ENCODE measurements around the gene FAM25G. TPM values are rescaled to one million over a fixed set of nuclear protein-coding genes. Genes with fewer than 3 reads are reported as not detected.
A peak's percentile ranks its signal among the peaks of the same experiment; 100 is the strongest.
"Not testable (repeated sequence)": the region's sequence is repeated elsewhere in the genome, so short reads cannot be mapped to it uniquely, and the experiment has no call there.

The FAM25G gene
- total RNA-seq, 4 donors from 2014 or later, result 26.2 to 41.8 (median 35.9) TPM

DNA sequence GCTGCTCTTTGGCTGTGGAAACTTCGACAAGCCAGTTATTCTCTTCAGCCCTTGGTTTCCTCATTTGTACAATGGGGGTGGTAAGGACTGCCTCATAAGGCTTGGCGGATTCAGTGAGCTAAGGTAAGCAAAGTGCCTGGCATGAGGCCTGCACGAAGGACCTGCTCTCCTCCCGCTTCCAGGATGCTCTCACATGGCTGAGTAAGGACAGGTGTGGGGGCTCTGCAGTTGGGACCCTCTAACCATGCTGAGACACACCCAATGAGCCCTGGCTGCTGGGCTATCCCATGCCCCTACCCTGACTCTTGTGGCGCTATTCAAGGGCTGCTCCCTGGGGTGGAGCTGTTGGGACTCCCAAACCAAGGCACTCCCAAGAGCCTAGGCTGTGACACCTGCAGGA, 16.4 kb downstream of the FAM25G start:
- not testable (repeated sequence) for DNase-seq (ENCODE audit: low spot score in 2 of 2); H3K4me1 ChIP-seq; H3K4me3 ChIP-seq; H3K27me3 ChIP-seq; H3K27ac ChIP-seq; H3K36me3 ChIP-seq; H3K9me3 ChIP-seq
- WGBS, result no CpG with 5 or more reads among the region's 5 CpGs

DNA sequence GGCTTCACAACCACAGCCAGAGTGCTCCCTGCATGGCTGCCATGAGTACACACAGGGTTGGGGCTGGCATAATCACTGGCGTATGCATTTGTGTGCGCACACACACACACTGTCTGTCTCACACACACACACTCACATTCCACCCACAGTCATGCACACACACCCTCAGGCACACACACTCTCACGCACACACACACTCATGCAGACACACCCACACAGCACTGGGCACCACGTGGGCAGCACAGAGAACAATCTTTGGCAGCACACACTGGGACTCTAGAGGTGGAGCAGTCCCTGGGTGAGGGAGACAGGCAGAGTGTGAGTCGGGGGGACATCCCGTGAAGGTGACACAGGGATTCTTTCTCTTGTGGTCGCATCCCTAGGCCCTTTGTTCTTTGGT, 18.0 kb downstream of the FAM25G start:
- H3K4me1 ChIP-seq, H3K36me3 ChIP-seq: not testable (repeated sequence)
- no CpG with 5 or more reads among the region's 7 CpGs for WGBS

DNA sequence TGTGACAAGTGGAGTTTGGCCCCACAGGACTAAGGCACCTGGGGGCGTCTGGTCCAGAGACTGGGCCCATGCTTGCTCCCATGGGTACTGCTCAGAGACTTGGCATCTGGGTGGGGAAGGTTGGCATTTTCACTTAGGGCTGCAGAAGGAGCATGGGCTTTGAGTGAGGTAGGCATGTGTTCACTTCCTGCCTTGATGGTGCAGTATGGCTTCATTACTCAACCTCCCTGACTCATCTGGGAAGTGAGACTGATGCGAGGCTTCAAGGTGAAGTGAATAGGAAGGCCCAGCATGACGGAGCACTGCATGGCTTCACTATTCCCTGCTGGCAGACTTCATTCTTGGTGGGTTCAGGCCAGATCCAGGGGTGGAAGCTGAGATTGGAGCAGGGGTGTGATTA, 18.9 kb downstream of the FAM25G start:
- no CpG with 5 or more reads among the region's 3 CpGs for WGBS
- H3K27ac ChIP-seq, H3K9me3 ChIP-seq: not testable (repeated sequence)

More for the DNA sequence above, 18.0 kb downstream of the FAM25G start:
- not testable (repeated sequence) for H3K27me3 ChIP-seq; H3K27ac ChIP-seq; DNase-seq (ENCODE audit: low spot score in 2 of 2); H3K9me3 ChIP-seq; H3K4me3 ChIP-seq

DNA sequence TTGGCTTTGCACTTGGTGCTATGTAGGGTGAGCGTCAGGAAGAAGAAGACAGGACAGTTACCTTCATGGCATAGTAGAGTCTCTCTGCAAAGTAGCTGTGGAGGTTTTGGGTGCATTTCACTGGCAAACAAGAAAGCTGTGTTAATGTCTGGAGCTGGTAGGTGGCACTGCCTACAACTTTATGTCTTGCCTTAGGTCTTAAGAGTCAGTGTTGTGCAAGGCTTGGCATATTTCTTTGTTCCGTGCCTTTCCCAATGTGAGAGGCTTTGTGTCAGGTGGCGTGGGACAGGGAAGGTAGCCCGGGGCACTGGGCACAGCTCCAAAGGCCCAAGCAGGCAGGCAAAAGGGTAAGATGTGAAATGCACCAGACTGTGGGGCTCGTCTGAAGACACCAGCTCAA, 19.4 kb downstream of the FAM25G start:
- not testable (repeated sequence) for H3K4me3 ChIP-seq; H3K4me1 ChIP-seq; DNase-seq (ENCODE audit: low spot score in 2 of 2); H3K9me3 ChIP-seq; H3K27me3 ChIP-seq; H3K36me3 ChIP-seq; H3K27ac ChIP-seq
- WGBS, result no CpG with 5 or more reads among the region's 5 CpGs

More for the DNA sequence above, 18.9 kb downstream of the FAM25G start:
- DNase-seq (ENCODE audit: low spot score in 2 of 2); H3K27me3 ChIP-seq; H3K36me3 ChIP-seq; H3K4me1 ChIP-seq; H3K4me3 ChIP-seq: not testable (repeated sequence)

DNA sequence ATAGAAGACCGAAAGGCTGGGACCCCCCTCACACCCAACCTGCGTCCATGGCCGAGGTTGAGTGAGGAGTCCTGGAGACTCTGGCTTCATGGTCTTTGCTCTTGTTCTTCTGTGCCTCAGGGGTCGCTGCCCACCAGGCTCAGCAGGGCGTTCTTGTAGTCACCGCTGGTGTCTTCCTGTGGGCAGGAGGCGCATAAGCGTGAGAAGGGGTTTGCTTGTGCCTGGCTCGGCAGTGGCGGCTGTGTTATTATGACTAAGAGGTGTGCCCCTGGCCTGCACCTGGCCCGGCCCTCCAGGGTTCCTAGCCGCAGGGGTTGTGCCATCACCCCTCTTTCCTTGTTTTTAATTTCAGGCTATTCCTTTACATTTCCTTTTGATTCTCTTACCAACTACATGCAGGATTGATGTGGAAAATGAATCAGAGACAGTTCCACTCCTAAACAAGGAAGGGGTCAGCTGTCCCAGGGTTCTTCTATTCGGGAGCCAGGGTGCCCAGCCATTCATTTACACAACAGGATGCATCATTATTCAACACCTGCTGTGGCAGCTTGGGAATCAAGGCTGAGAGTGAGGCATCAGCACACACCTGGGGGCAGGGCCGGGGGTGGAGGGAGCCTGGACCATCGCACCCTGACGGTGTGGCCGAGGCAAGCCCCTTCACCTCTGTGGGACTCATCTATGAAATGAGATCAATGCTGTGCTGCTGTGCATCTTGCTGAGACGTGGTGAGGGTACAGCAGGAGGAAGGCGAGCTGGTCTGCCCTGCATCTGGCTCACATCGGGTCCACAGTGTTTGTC, 22.6 kb downstream of the FAM25G start:
- WGBS, result 92% methylated on average over 7 of the region's 20 CpGs
- H3K36me3 ChIP-seq; H3K4me3 ChIP-seq; H3K27ac ChIP-seq; H3K9me3 ChIP-seq; DNase-seq (ENCODE audit: low spot score in 2 of 2); H3K27me3 ChIP-seq; H3K4me1 ChIP-seq: not testable (repeated sequence)

DNA sequence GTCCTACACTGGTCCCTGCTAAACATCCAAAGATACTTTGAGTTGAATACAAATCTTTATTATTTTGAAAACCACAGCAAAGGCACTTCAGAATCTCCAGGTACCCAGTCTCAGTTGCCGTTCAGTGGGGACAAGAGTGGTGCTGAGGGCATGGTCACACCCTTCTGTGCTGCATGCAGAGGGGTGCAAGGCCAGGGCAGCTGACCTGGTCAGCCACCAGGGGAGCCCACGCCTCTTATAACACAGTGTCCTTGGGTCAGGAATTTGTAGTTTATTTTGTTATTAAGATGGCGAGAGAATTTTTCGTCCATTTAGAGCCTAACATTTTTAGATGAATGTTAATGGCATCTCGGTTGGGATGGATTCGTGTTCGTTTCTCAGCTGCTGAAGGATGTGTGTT, 23.5 kb downstream of the FAM25G start:
- H3K4me1 ChIP-seq; H3K27ac ChIP-seq; H3K36me3 ChIP-seq; H3K4me3 ChIP-seq; H3K27me3 ChIP-seq; H3K9me3 ChIP-seq; DNase-seq (ENCODE audit: low spot score in 2 of 2): not testable (repeated sequence)
- WGBS, result no CpG with 5 or more reads among the region's 7 CpGs

DNA sequence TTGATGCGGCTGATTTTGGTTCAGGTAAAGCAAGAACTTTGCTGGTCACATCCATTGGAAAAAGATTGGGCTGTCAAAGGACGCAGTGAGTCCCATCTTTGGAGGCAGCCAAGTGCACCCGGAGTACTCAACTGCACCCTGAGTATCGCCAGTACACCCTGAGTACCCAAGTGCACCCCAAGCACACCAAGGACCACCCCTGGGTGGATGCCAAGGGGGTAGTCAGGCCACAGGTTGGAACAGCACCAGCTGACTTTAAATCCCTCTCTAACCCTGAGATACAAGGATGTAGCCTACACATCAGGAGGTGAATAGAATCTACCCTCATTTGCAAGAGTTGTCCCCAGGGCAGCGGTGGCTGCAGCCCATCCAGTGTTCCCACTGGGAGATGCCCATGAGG, 24.0 kb downstream of the FAM25G start:
- no CpG with 5 or more reads among the region's 5 CpGs for WGBS

DNA sequence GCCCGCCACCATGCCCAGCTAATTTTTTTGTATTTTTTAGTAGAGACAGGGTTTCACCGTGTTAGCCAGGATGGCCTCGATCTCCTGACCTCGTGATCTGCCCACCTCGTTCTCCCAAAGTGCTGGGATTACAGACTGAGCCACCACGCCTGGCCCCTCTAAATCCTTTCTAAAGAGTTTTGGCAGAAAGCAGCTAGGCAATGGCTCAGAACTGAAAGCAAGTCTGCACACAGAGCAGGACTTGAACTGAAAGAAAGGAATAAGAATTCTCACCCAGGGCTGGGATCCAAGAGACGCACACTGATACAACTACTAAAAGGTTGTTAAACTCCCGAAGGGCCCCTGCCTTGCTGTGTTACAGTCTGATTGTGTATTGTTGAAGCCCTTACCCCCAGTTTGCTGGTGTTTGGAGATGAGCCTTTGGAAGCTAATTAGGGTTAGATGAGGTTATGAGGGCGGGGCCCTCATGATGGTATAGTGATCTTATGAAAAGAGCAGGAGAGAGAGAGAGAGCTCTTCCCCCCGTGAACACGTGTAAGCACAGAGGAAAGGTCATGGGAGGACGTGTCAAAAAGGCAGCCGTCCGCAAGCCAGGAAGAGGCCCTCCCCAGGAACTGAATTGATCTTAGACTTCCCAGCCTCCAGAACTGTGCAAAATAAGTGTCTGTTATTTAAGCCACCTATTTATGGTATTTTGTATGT, 26.1 kb downstream of the FAM25G start:
- H3K4me1 ChIP-seq, H3K4me3 ChIP-seq, H3K27me3 ChIP-seq, H3K36me3 ChIP-seq, H3K9me3 ChIP-seq, H3K27ac ChIP-seq: not testable (repeated sequence)
- peak in 1 of 2 donors; percentile 21 for DNase-seq (ENCODE audit: low spot score in 2 of 2)
- WGBS, result 44% methylated on average over 14 of the region's 14 CpGs

More for the DNA sequence above, 24.0 kb downstream of the FAM25G start:
- DNase-seq (ENCODE audit: low spot score in 2 of 2); H3K27me3 ChIP-seq; H3K9me3 ChIP-seq; H3K4me1 ChIP-seq; H3K36me3 ChIP-seq; H3K4me3 ChIP-seq; H3K27ac ChIP-seq: not testable (repeated sequence)

DNA sequence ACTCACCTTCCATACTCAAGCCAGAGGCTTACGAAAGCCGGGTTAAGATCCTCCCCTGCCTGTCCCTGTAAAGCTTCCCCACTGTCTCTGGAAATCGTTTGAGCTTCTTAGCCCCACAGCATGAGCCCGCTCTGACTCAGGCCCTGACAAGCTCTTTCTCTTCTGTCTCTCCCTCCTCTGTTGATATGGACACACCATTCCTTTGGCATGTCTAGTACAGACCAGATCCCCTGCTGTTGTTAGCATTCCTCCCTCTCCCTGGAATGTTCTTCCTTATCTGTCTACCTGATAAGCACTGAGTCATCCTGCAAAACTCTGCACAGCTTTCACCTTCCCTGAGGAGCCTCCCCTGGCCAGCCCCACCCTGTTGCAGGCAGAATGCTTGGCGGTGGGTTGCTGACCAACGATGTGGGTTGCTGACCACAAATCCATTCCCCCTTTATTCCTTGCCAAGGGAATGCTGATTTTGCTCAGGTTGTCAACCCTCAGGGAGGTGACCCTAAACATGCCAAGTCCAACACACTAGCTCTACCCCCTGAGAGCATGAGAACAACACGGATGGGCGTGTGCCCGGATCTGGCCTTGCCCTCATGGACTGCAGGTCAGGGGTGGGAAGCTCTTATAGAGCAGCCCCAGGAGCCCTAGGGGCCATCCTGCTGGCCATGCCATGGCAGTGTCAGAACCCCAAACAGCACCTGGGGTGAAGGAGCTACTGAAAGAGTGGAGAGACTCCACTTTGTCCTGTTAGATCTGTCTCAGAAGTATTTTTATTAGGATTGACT, 28.7 kb downstream of the FAM25G start:
- H3K9me3 ChIP-seq, H3K4me3 ChIP-seq, H3K27ac ChIP-seq, H3K4me1 ChIP-seq, H3K36me3 ChIP-seq, H3K27me3 ChIP-seq: not testable (repeated sequence)
- no CpG with 5 or more reads among the region's 9 CpGs for WGBS
- peak in 1 of 2 donors; percentile 11 for DNase-seq (ENCODE audit: low spot score in 2 of 2)

DNA sequence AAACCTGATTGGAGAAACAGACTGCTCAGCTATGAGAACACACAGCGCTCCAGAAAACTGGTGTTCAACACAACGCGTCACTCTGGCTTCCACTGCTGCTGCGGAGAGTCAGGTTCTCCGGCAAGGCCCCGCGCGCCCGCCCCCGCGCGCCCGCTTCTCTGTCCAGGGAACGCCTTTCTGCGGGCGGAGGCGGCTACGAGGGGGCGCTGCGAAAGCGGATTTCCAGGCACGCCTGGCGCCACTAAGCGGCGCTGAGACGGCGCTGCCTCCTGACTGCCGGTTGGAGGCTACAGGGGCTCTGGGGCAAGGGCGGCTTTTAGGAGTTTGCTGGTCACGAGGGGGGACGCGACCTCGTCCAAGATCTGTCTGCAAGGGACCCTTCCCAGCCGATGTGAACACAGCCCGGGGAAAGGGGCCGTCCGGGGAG, 30.2 kb downstream of the FAM25G start:
- H3K9me3 ChIP-seq, H3K27ac ChIP-seq: not testable (repeated sequence)
- H3K4me3 ChIP-seq, result peak overlapping the region; percentile 28

More for the DNA sequence above, 30.2 kb downstream of the FAM25G start:
- H3K36me3 ChIP-seq, H3K4me1 ChIP-seq, H3K27me3 ChIP-seq: not testable (repeated sequence)
- WGBS, result no CpG with 5 or more reads among the region's 37 CpGs
- peak in 1 of 2 donors; percentile 64 for DNase-seq (ENCODE audit: low spot score in 2 of 2)
